ENCODE data around the gene ZKSCAN1. TPM values are rescaled to one million over a fixed set of nuclear protein-coding genes. Genes with fewer than 3 reads are reported as not detected.
"Not testable (repeated sequence)": the region's sequence is repeated elsewhere in the genome, so short reads cannot be mapped to it uniquely, and the experiment has no call there.

The ZKSCAN1 gene
- total RNA-seq, 1 donor from 2014 or later, result 59.0 TPM

DNA sequence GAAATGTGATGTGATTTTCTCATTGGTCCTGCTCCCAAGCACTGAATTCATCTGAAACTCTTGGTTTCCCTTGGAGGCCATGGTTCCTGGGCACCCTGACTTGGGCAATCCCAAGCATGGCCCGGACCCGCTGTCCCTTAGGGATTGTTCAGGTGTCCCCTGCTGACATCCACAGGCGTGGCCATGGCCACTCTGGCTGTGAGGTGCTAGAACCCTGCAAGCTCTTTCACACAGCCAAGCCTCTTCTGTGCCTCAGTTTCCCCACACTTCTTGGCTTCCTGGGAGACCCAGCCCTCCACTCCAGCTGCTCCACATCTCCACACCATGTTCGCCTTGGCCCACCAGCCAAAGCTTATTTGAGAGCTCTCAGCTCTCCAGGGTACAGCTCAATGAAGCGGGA is 27.6 kb upstream of the ZKSCAN1 start:
- Mint-ChIP-seq H3K4me3 (no peak overlapping the region), H3K27ac (no peak overlapping the region), H3K4me1 (peaks cover 3% of the 10 kb centered on the region), H3K36me3 (ENCODE audit: low read depth) (no peaks in the 10 kb centered on the region), H3K27me3 (peaks cover 30% of the 10 kb centered on the region), H3K9me3 (no peaks in the 10 kb centered on the region)
- POLR2A ChIA-PET, result no interaction called here
- CTCF ChIA-PET, result interaction anchor here (1.4 kb wide), 1 partner anchor 75 kb away, joined by 3 read pairs; no protein-coding TSS in a partner anchor
- ATAC-seq (ENCODE audit: low read depth) (no peak), DNase-seq (no peak)
- intact Hi-C loops (cut with micrococcal nuclease), result no loop called here
- TF ChIP-seq, protein P1, sequence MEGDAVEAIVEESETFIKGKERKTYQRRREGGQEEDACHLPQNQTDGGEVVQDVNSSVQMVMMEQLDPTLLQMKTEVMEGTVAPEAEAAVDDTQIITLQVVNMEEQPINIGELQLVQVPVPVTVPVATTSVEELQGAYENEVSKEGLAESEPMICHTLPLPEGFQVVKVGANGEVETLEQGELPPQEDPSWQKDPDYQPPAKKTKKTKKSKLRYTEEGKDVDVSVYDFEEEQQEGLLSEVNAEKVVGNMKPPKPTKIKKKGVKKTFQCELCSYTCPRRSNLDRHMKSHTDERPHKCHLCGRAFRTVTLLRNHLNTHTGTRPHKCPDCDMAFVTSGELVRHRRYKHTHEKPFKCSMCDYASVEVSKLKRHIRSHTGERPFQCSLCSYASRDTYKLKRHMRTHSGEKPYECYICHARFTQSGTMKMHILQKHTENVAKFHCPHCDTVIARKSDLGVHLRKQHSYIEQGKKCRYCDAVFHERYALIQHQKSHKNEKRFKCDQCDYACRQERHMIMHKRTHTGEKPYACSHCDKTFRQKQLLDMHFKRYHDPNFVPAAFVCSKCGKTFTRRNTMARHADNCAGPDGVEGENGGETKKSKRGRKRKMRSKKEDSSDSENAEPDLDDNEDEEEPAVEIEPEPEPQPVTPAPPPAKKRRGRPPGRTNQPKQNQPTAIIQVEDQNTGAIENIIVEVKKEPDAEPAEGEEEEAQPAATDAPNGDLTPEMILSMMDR (IDR thresholded peaks at IDR 0.05), result no peak

DNA sequence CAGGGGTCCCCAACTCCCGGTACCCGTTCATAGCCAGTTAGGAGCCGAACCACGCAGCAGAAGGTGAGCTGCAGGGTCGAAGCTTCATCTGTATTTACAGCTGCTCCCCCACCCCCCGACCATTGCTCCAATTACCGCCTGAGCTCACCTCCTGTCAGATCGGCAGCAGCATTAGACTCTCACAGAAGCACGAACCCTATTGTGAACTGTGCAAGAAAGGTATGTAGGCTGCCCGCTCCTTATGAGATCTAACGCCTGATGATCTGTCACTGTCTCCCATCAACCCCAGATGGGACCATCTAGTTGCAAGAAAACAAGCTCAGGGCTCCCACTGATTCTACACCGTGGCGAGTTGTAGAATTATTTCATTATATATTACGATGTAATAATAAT is 24.9 kb upstream of the ZKSCAN1 start:
- POLR2A ChIA-PET, result interaction anchor here (0.6 kb wide), 1 partner anchor 621 kb away, joined by 3 read pairs; no protein-coding TSS in a partner anchor
- H3K4me3 Mint-ChIP-seq, result no peak overlapping the region

DNA sequence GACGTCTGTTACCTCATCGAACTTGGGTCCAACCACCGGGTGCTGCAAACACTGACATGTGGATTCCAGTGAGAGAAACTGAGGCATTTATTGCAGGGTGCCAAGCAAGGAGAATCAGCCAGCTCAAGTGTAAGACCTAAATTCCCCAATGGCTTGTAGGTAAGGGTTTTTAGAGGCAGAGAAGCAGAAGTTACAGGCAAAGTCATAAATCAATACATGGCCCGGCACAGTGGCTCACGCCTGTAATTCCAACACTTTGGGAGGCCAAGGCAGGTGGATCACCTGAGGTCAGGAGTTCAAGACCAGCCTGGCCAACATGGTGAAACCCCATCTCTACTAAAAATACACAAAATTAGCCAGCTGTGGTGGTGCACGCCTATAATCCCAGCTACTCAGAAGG is 23.9 kb upstream of the ZKSCAN1 start:
- H3K36me3 Mint-ChIP-seq (ENCODE audit: low read depth); DNase-seq; H3K4me3 Mint-ChIP-seq; ATAC-seq (ENCODE audit: low read depth); H3K27ac Mint-ChIP-seq; POLR2A ChIA-PET; H3K9me3 Mint-ChIP-seq; H3K4me1 Mint-ChIP-seq: not testable (repeated sequence)
- peaks cover 18% of the 10 kb centered on the region for H3K27me3 Mint-ChIP-seq
- CTCF ChIA-PET, result interaction anchor here (1.5 to 2.0 kb wide), 3 partner anchors 77 to 141 kb away, joined by 3 to 6 read pairs (median 5); no protein-coding TSS in a partner anchor
- intact Hi-C loops (cut with micrococcal nuclease), result loop anchor here (1.0 to 10.0 kb wide), 3 partner anchors 12 to 413 kb away; no protein-coding TSS in a partner anchor

More for the DNA sequence above, 24.9 kb upstream of the ZKSCAN1 start:
- TF ChIP-seq, protein P1 (IDR thresholded peaks at IDR 0.05), result no peak
- intact Hi-C loops (cut with micrococcal nuclease), result loop anchor here (10.0 kb wide), 1 partner anchor 414 kb away; no protein-coding TSS in a partner anchor
- Mint-ChIP-seq H3K4me1 (peaks cover 3% of the 10 kb centered on the region), H3K9me3 (no peaks in the 10 kb centered on the region), H3K27me3 (peaks cover 20% of the 10 kb centered on the region), H3K36me3 (ENCODE audit: low read depth) (no peaks in the 10 kb centered on the region), H3K27ac (no peak overlapping the region)
- CTCF ChIA-PET, result interaction anchor here (1.1 to 3.1 kb wide), 8 partner anchors 12 to 142 kb away, joined by 3 to 19 read pairs (median 6); partner anchors contain the start of gene TRIM4
- DNase-seq (no peak), ATAC-seq (ENCODE audit: low read depth) (no peak)

DNA sequence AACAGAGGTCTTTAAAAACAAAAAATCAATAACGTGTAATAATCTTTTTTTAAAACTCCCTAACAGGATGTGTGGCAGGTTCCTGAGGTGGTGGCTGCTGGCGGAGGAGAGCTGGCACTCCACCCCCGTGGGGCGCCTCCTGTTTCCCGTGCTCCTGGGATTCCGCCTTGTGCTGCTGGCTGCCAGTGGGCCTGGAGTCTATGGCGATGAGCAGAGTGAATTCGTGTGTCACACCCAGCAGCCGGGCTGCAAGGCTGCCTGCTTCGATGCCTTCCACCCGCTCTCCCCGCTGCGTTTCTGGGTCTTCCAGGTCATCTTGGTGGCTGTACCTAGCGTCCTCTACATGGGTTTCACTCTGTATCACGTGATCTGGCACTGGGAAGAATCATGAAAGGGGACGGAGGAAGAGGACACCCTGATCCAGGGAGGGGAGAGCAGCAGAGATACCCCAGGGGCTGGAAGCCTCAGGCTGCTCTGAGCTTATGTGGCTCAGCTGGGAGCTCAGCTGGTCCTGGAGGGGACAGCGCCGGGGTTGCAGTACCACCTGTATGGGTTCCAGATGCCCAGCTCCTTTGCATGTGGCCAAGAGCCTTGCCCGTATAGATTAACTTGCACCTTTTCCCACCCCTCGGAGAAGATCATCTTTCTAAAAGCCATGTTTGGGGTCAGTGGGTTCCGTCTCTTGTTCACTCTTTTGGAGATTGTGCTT is 22.9 kb upstream of the ZKSCAN1 start:
- intact Hi-C loops (cut with micrococcal nuclease), result loop anchor here (10.0 kb wide), 1 partner anchor 412 kb away; no protein-coding TSS in a partner anchor
- H3K9me3 Mint-ChIP-seq, result no peaks in the 10 kb centered on the region
- CTCF ChIA-PET, result interaction anchor here (1.1 to 2.0 kb wide), 3 partner anchors 13 to 81 kb away, joined by 3 to 5 read pairs (median 3); no protein-coding TSS in a partner anchor
- TF ChIP-seq, protein P1 (IDR thresholded peaks at IDR 0.05), result no peak
- POLR2A ChIA-PET, result no interaction called here
- H3K4me3 Mint-ChIP-seq, result no peak overlapping the region
- H3K27ac Mint-ChIP-seq, result no peak overlapping the region
- H3K4me1 Mint-ChIP-seq, result peaks cover 9% of the 10 kb centered on the region
- H3K27me3 Mint-ChIP-seq, result peaks cover 14% of the 10 kb centered on the region
- ATAC-seq (ENCODE audit: low read depth) (no peak), DNase-seq (no peak)
- H3K36me3 Mint-ChIP-seq (ENCODE audit: low read depth), result no peaks in the 10 kb centered on the region

DNA sequence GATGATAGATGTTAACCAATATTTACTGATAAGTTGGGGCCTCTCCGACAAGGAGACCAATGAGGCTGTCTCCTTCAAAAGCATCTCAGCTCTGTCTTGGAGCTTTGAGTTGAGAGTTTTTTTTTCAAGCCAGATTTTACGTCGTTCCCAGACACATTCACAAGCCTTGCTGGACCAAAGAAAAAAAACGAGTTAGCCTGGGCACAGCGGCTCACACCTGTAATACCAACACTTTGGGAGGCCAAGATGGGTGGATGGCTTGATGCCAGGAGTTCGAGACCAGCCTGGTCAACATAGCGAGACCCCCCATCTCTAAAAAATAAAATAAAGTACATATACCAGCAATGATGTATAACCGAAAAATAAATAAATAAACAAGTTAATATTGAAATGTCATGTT is 20.6 kb upstream of the ZKSCAN1 start:
- intact Hi-C loops (cut with micrococcal nuclease), result loop anchor here (1.0 to 10.0 kb wide), 2 partner anchors 136 to 410 kb away; no protein-coding TSS in a partner anchor
- Mint-ChIP-seq H3K9me3 (no peaks in the 10 kb centered on the region), H3K27me3 (peaks cover 6% of the 10 kb centered on the region), H3K27ac (no peak overlapping the region), H3K4me3 (no peak overlapping the region), H3K36me3 (ENCODE audit: low read depth) (no peaks in the 10 kb centered on the region), H3K4me1 (peaks cover 15% of the 10 kb centered on the region)
- ChIA-PET POLR2A (interaction anchor here (0.7 kb wide), 1 partner anchor 408 kb away, joined by 4 read pairs; no protein-coding TSS in a partner anchor), CTCF (no interaction called here)
- ATAC-seq (ENCODE audit: low read depth), result no peak
- TF ChIP-seq, protein P1 (IDR thresholded peaks at IDR 0.05), result no peak
- DNase-seq, result no peak
